Astrocyte of the cerebellum (primary cell): Measurements from ENCODE around the gene CD58.

Experiments
- DNase-seq: peaks from one replicate; pipeline ENCODE4 v3.0.0-alpha.2; 2011; ENCODE audit warnings: low read depth
- H3K4me3 ChIP-seq: 2 replicates; pipeline ENCODE4 v1.5.1; 2011; ENCODE audit warnings: mild to moderate bottlenecking, low read depth, low read length, moderate library complexity
- CTCF ChIP-seq: IDR thresholded peaks from 2 replicates; pipeline ENCODE4 v1.5.1; 2012; ENCODE audit warnings: low read length, low read depth, moderate library complexity, mild to moderate bottlenecking; ENCODE audit errors: missing control alignments
- in situ Hi-C: cut with HindIII; loops from 2 replicates; pipeline ENCODE4 v1.10.0; 2017; ENCODE audit warnings: low sequenced_read_pairs

Gene CD58

GRCh38 chr1:116557323-116557878, 13.4 kb downstream of the CD58 start:
- no peak for DNase-seq
- H3K4me3 ChIP-seq: no peak overlapping the region
- in situ Hi-C loops: no loop called here
- TF ChIP-seq CTCF: no peak

DNA sequence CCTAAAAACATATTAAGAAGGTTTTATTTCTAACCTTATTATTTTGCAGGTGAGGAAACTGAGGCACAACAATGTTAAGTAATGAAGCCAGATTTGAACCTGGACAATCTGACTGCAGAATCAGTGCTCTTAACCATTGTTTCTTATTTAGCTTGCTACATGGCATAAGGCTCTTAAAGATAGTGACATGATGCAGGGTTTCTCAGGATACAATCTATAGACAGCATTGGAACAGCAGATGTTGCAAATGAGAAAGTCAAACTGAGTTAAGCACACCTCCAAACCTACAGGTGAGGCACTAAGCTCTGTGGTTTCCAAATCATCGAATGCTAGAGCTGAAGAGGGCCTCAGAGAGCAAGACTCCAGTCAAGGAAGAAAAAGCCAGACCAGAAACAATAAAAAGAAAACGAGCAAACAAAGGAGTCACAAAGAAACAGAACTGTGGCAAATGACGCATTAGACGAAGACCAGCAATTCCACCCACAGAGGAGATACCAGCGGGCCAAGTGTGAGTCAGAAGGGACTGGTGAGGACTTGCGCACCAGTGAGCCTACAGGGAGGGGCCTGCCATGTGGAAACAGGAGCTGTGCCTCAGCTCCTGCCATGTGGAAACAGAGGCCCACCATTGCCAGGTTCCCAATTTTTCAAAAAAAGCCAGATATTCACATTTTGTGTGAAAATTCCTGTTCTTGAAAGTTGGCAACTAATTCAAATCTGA, 14.4 kb downstream of the CD58 start:
- peak; percentile 91 for DNase-seq
- no peak overlapping the region for H3K4me3 ChIP-seq
- in situ Hi-C loops: no loop called here
- peak; percentile 5 for TF ChIP-seq CTCF

GRCh38 chr1:116554924-116555323, 15.9 kb downstream of the CD58 start:
- H3K4me3 ChIP-seq: no peak overlapping the region
- in situ Hi-C loops: no loop called here
- no peak for TF ChIP-seq CTCF

GRCh38 chr1:116553386-116554115, 17.3 kb downstream of the CD58 start:
- H3K4me3 ChIP-seq: no peak overlapping the region
- no peak for DNase-seq
- no peak for TF ChIP-seq CTCF
- in situ Hi-C loops: no loop called here

More at GRCh38 chr1:116554924-116555323, 15.9 kb downstream of the CD58 start:
- no peak for DNase-seq

- no peak for TF ChIP-seq CTCF
- in situ Hi-C loops: no loop called here
- DNase-seq: no peak
- H3K4me3 ChIP-seq: no peak overlapping the region
These were observed 24.4 kb downstream of the CD58 start for GRCh38 chr1:116546354-116546977.

GRCh38 chr1:116545359-116545705, 25.5 kb downstream of the CD58 start:
- no peak for TF ChIP-seq CTCF
- in situ Hi-C loops: no loop called here
- DNase-seq: no peak
- H3K4me3 ChIP-seq: no peak overlapping the region
